Natural killer cell (primary cell): ENCODE data around the gene FMNL1. TPM values are rescaled to one million over a fixed set of nuclear protein-coding genes. Genes with fewer than 3 reads are reported as not detected.

Experiments used
- ATAC-seq, 3 donors: fragments of 150-1000 bp in 2 of 3; fragments of 200-7000 bp in 1 of 3; cut with Tn5 transposase; 1 replicate in 1 of 3; 2 replicates in 2 of 3; pipeline ENCODE4 v1.10.0; 2021; ENCODE audit warnings: mild to moderate bottlenecking in 2 of 3, moderate library complexity in 2 of 3
- DNase-seq, 2 donors: peaks; one replicate each; pipeline versions ENCODE4 v3.0.0 to v3.0.0-alpha.2; 2013 to 2021; ENCODE audit warnings: mixed read lengths in 1 of 2
- H3K27ac ChIP-seq: one replicate; pipeline ENCODE4 v1.5.1; 2013; ENCODE audit warnings: mild to moderate bottlenecking, low read length
- H3K27me3 ChIP-seq: one replicate; pipeline ENCODE4 v1.6.1; 2013; ENCODE audit warnings: low read length; ENCODE audit not compliant: control insufficient read depth, insufficient read depth
- H3K36me3 ChIP-seq: one replicate; pipeline ENCODE4 v1.6.1; 2013; ENCODE audit warnings: low read length; ENCODE audit not compliant: control insufficient read depth, insufficient read depth
- H3K4me1 ChIP-seq: one replicate; pipeline ENCODE4 v1.6.1; 2013; ENCODE audit warnings: low read length; ENCODE audit not compliant: control insufficient read depth, insufficient read depth
- H3K4me3 ChIP-seq: one replicate; pipeline ENCODE4 v1.5.1; 2013; ENCODE audit warnings: low read length
- H3K9me3 ChIP-seq: one replicate; pipeline ENCODE4 v1.6.1; 2013; ENCODE audit warnings: low read length; ENCODE audit not compliant: control insufficient read depth, insufficient read depth
- H3K27ac Mint-ChIP-seq, 2 donors: one replicate each; pipeline ENCODE4 v1.8.0; 2022; ENCODE audit warnings: mild to moderate bottlenecking in 2 of 2, mixed read lengths in 2 of 2, moderate library complexity in 1 of 2
- H3K27me3 Mint-ChIP-seq, 2 donors: one replicate each; pipeline ENCODE4 v1.8.0; 2022; ENCODE audit warnings: low read depth in 2 of 2, mixed read lengths in 2 of 2
- H3K36me3 Mint-ChIP-seq: one replicate; pipeline ENCODE4 v1.8.0; 2022; ENCODE audit warnings: mixed read lengths
- H3K4me1 Mint-ChIP-seq, 2 donors: one replicate each; pipeline ENCODE4 v1.8.0; 2022; ENCODE audit warnings: mixed read lengths in 2 of 2
- H3K4me3 Mint-ChIP-seq: one replicate; pipeline ENCODE4 v1.8.0; 2022; ENCODE audit warnings: mild to moderate bottlenecking, moderate library complexity, mixed read lengths
- H3K9me3 Mint-ChIP-seq, 2 donors: one replicate each; pipeline ENCODE4 v1.8.0; 2022; ENCODE audit warnings: mixed read lengths in 2 of 2
- CTCF ChIP-seq: fragments of 200-600 bp; IDR thresholded peaks from one replicate; pipeline ENCODE4 v1.8.0; 2022; ENCODE audit warnings: antibody characterized with exemption
- WGBS: methylation state at CpG from one replicate; pipeline ENCODE4 v1.1.7; 2013; ENCODE audit warnings: missing lambda C conversion rate; ENCODE audit not compliant: insufficient coverage; 5-methylcytosine and 5-hydroxymethylcytosine counted together
- intact Hi-C: fragments of 100-400 bp; cut with micrococcal nuclease; formaldehyde crosslinking; loops from one replicate; pipeline ENCODE4 v1.14.2; 2022
- total RNA-seq, 4 donors: library from RNA; stranded (reverse); fragments of 120-200 nt in 1 of 4; gene quantifications; one replicate each; pipeline versions ENCODE4 v1.2.3 to v1.2.4, GENCODE V29; 2013 to 2022

FMNL1 gene
- total RNA-seq, 3 donors from 2014 or later (not counting 1 experiment from before 2014, with no cell fraction given) = 741 to 836 (median 752) TPM

DNA sequence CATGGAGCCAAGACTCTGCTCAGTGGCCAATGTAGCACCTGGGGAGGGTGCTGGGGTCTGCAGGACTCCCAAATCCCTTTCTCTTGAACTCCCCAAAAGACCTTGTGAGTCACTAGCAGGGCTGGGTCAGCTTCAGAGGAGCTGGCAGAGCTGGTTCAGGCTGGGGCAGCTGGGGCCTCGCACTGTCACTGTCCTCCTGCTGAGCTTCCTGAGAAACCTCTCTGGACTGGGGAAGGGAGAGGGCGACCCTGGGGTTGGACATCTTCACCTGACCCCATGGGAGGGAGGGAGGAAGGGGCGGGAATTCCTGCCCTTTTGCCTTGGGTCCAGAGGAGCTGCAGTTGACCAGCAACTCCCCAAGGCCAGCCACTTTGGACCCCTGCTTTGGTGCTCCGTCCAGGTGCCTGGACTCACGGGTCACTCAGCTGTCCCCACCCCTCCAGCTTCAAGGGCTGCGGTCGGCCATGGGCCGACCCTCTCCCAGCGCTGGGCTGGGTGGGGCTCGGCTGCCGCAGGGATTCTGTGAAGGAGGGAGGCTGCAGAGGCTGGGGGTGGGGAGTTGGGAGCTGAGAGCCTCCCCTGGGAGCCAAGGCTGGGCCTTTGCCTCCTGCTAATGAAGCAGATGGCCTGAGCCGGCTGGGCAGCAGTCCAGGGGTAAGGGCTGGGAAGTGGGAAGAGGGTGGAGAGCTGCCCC, 9.2 kb downstream of the FMNL1 start:
- peaks cover 67 to 95% of the 10 kb centered on the region in 2 donors for H3K4me1 Mint-ChIP-seq
- Histone ChIP-seq H3K27me3 (no peaks in the 10 kb centered on the region), H3K36me3 (peaks cover 39% of the 10 kb centered on the region), H3K27ac (peak overlapping the region; percentile 94), H3K4me1 (peaks cover 91% of the 10 kb centered on the region), H3K4me3 (no peak overlapping the region), H3K9me3 (no peaks in the 10 kb centered on the region)
- no peaks in the 10 kb centered on the region for H3K36me3 Mint-ChIP-seq
- no peak overlapping the region for H3K4me3 Mint-ChIP-seq
- ATAC-seq (no peak), DNase-seq (peak in 1 of 2 donors; percentile 17)
- intact Hi-C loops = no loop called here
- TF ChIP-seq CTCF = no peak
- H3K27ac Mint-ChIP-seq = peak overlapping the region; percentile 99
- WGBS = 79% methylated on average over 12 of the region's 12 CpGs
- no peaks in the 10 kb centered on the region for H3K9me3 Mint-ChIP-seq
- no peaks in the 10 kb centered on the region for H3K27me3 Mint-ChIP-seq

DNA sequence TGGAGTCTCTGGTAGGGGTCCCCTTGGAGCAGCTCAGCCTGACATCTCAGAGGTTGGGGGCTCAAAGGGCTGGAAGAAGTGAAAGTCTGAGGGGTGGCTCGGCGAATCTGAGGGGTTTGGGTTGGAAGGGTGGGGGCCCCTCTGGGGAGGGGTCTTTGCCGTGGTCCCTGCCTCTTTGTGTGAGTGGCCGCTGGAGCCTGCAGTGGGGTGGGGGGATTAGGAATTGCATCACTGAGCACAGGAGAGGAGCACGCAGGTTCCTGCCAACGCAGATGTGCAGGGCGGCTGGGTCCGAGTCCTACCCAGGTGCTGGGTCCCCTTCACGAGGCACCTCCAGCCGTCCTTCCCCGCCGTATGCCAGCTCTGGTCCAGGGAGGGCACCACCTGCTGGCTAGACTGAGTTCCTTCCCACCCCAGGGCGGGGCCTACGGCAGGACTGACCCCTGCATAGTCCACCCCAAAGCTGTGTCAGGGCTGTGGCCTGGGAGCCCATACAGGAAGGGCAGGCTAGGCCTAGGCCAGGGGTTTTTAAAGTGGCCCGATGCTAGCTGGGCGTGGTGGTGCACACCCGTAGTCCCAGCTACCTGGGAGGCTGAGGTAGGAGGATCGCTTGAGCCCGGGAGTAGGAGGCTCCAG, 9.9 kb downstream of the FMNL1 start:
- H3K27ac ChIP-seq = peak overlapping the region; percentile 94
- H3K4me3 Mint-ChIP-seq = no peak overlapping the region
- H3K36me3 Mint-ChIP-seq = no peaks in the 10 kb centered on the region
- TF ChIP-seq CTCF = peak; percentile 15
- H3K27me3 Mint-ChIP-seq = no peaks in the 10 kb centered on the region
- no peaks in the 10 kb centered on the region for H3K27me3 ChIP-seq
- H3K36me3 ChIP-seq = peaks cover 46% of the 10 kb centered on the region
- H3K4me1 Mint-ChIP-seq = peaks cover 62 to 89% of the 10 kb centered on the region in 2 donors
- H3K4me1 ChIP-seq = peaks cover 88% of the 10 kb centered on the region
- intact Hi-C loops = no loop called here
- ATAC-seq = no peak
- peak overlapping the region; percentile 99 for H3K27ac Mint-ChIP-seq
- 77% methylated on average over 19 of the region's 19 CpGs for WGBS
- no peaks in the 10 kb centered on the region for H3K9me3 ChIP-seq
- no peak overlapping the region for H3K4me3 ChIP-seq
- DNase-seq = peak in 1 of 2 donors; percentile 51
- H3K9me3 Mint-ChIP-seq = no peaks in the 10 kb centered on the region

DNA sequence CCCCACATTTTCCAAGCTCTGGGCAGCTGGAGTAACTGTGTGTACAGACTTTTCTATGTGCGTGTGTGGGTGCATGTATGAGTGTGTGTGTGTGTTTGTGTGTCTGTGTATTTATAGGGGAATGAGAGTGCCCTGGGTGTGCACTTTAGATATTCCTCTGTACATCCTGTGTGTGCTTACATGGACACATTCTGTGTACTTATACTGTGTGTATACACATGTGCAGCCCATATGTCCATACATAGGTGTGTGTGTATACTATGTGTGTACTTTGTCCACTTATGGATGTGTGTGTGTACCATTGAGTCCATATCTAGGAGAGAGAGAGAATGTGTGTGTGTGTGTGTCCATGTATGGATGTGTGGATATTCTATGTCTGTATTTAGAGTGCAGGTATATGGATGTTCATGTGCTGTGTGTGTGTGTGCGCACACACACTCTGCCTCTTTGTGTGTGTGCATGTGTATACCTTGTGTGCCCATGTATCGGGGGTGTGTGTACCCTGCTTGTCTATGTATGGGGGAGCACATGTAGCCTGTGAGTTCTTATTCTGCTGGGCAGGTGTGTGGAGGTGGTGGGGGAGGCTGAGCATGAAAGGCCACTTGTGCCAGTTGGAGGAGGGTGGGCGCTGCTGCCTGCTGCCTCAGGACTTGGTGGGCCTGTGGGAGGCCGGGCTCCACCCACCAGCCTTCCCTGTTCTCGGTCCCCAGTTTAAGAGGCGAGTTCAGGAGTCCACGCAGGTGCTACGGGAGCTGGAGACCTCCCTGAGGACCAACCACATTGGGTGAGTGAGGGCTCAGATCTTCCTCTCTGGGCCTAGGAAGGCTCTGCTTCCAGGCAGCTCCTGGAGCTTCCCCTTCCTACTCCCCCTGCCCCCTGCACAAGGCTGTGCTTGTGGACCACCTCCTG, 11.1 kb downstream of the FMNL1 start:
- H3K4me3 Mint-ChIP-seq = peak overlapping the region; percentile 3
- peak in 1 of 2 donors; percentile 17 for DNase-seq
- H3K9me3 Mint-ChIP-seq = no peaks in the 10 kb centered on the region
- peak overlapping the region; percentile 99 for H3K27ac Mint-ChIP-seq
- ATAC-seq = no peak
- peaks cover 4% of the 10 kb centered on the region for H3K36me3 Mint-ChIP-seq
- H3K4me1 ChIP-seq = peaks cover 76% of the 10 kb centered on the region
- no peaks in the 10 kb centered on the region for H3K27me3 Mint-ChIP-seq
- peaks cover 58% of the 10 kb centered on the region for H3K36me3 ChIP-seq
- no peak for TF ChIP-seq CTCF
- WGBS = 85% methylated on average over 9 of the region's 9 CpGs
- peaks cover 63 to 85% of the 10 kb centered on the region in 2 donors for H3K4me1 Mint-ChIP-seq
- H3K9me3 ChIP-seq = no peaks in the 10 kb centered on the region
- H3K4me3 ChIP-seq = no peak overlapping the region
- intact Hi-C loops = no loop called here
- H3K27ac ChIP-seq = peak overlapping the region; percentile 2
- H3K27me3 ChIP-seq = no peaks in the 10 kb centered on the region
